ENCODE results near the gene ENDOD1. TPM values are rescaled to one million over a fixed set of nuclear protein-coding genes. Genes with fewer than 3 reads are reported as not detected.
A peak's percentile ranks its signal among the peaks of the same experiment; 100 is the strongest.

Gene ENDOD1
- total RNA-seq, 2 donors from 2014 or later = 68.1 to 71.8 TPM

DNA sequence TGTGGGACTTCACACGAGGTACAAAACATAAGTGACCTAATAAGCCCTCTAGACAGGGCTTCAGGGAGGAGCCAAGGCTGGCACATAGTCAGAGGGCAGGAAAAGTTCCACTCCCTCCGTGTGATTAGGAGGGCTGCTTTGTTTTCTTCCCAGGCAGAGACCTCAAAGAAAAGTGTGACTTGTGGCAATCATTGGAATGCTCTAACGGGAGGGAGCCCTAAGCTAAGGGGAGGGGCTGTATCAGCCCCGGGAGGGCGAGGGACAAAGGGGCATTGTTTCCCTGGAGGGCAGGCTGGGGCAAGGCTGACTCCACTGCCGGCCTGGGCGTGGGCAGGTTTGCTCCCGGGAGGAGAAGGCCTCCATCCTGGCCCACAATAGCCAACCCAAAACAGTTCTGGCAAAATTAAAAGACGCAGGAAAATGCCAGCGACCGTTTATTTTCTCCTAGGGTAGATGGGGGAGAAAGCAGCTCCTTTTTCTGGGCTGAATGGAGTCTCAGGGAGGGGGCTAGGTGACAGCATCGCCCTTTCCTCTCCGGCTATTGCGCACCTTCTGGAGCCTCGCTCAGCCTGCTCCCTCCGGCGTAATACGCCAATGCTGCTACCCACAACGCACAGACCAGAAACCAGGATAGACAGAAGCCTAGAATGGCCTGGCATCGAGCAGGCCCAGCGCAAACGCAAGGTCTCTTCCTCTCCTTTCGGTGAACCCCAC lies 60.2 kb downstream of the ENDOD1 start:
- Histone ChIP-seq H3K9ac (ENCODE audit: low read depth in 2 of 2, low read length in 2 of 2) (peak overlapping the region; percentile 65 to 88), H3K27ac (peak overlapping the region; percentile 92), H3K4me3 (peak overlapping the region; percentile 63), H3K4me1 (peaks cover 3% of the 10 kb centered on the region), H3K9me3 (no peaks in the 10 kb centered on the region), H3K36me3 (no peaks in the 10 kb centered on the region), H3K27me3 (no peaks in the 10 kb centered on the region)
- peak; percentile 52 for DNase-seq
- intact Hi-C loops (cut with DNase I) = loop anchor here (10.0 kb wide), 1 partner anchor 175 kb away; the partner anchor contains the start of genes CWC15 and KDM4D
- no peak for TF ChIP-seq CTCF (IDR thresholded peaks at IDR 0.05)

GRCh38 chr11:95150956-95151684 lies 61.5 kb downstream of the ENDOD1 start:
- peak overlapping the region; percentile 65 to 88 for H3K9ac ChIP-seq (ENCODE audit: low read depth in 2 of 2, low read length in 2 of 2)
- H3K27ac ChIP-seq = peak overlapping the region; percentile 92
- TF ChIP-seq CTCF (IDR thresholded peaks at IDR 0.05) = peak; percentile 82
- H3K27me3 ChIP-seq = no peaks in the 10 kb centered on the region
- peaks cover 3% of the 10 kb centered on the region for H3K4me1 ChIP-seq
- DNase-seq = peak; percentile 94
- intact Hi-C loops (cut with DNase I) = no loop called here
- peak overlapping the region; percentile 63 for H3K4me3 ChIP-seq
- no peaks in the 10 kb centered on the region for H3K36me3 ChIP-seq
- no peaks in the 10 kb centered on the region for H3K9me3 ChIP-seq

- Histone ChIP-seq H3K4me1 (peaks cover 3% of the 10 kb centered on the region), H3K27ac (no peak overlapping the region), H3K9ac (ENCODE audit: low read depth in 2 of 2, low read length in 2 of 2) (peak overlapping the region in 1 of 2 donors; percentile 16), H3K36me3 (no peaks in the 10 kb centered on the region), H3K9me3 (no peaks in the 10 kb centered on the region), H3K4me3 (peak overlapping the region; percentile 1), H3K27me3 (no peaks in the 10 kb centered on the region)
- DNase-seq = no peak
- TF ChIP-seq CTCF (IDR thresholded peaks at IDR 0.05) = no peak
- intact Hi-C loops (cut with DNase I) = loop anchor here (2.0 kb wide), 2 partner anchors 552 to 612 kb away; no protein-coding TSS in a partner anchor
Observed at GRCh38 chr11:95152876-95153856, 63.5 kb downstream of the ENDOD1 start.

- Histone ChIP-seq H3K4me3 (no peak overlapping the region), H3K9ac (ENCODE audit: low read depth in 2 of 2, low read length in 2 of 2) (peak overlapping the region in 1 of 2 donors; percentile 16), H3K27ac (no peak overlapping the region), H3K27me3 (no peaks in the 10 kb centered on the region), H3K9me3 (no peaks in the 10 kb centered on the region), H3K36me3 (no peaks in the 10 kb centered on the region), H3K4me1 (peaks cover 3% of the 10 kb centered on the region)
- no peak for TF ChIP-seq CTCF (IDR thresholded peaks at IDR 0.05)
- intact Hi-C loops (cut with DNase I) = loop anchor here (2.0 kb wide), 2 partner anchors 551 to 611 kb away; no protein-coding TSS in a partner anchor
- no peak for DNase-seq
Observed at GRCh38 chr11:95153857-95154246, 64.2 kb downstream of the ENDOD1 start.

- DNase-seq = peak; percentile 53
- H3K9me3 ChIP-seq = no peaks in the 10 kb centered on the region
- H3K27ac ChIP-seq = no peak overlapping the region
- no peak overlapping the region for H3K9ac ChIP-seq (ENCODE audit: low read depth in 2 of 2, low read length in 2 of 2)
- no peak overlapping the region for H3K4me3 ChIP-seq
- intact Hi-C loops (cut with DNase I) = no loop called here
- H3K4me1 ChIP-seq = peaks cover 3% of the 10 kb centered on the region
- no peaks in the 10 kb centered on the region for H3K36me3 ChIP-seq
- TF ChIP-seq CTCF (IDR thresholded peaks at IDR 0.05) = peak; percentile 50
- H3K27me3 ChIP-seq = no peaks in the 10 kb centered on the region
Observed at GRCh38 chr11:95154514-95154913, 64.9 kb downstream of the ENDOD1 start.

All from colonic mucosa (tissue), 4 donors.